ENCODE measurements around the gene ADAM11.
"Not testable (repeated sequence)": the region's sequence is repeated elsewhere in the genome, so short reads cannot be mapped to it uniquely, and the experiment has no call there.

The ADAM11 gene

GRCh38 chr17:44758414-44759085 is at the start of gene ADAM11:
TSS of gene ADAM11 (plus strand) at chr17:44758988. CDS start at chr17:44759200, 212 bp downstream.
- DNase-seq: no peak

- no peak for DNase-seq
Measured at GRCh38 chr17:44719444-44719843, 39.3 kb upstream of the ADAM11 start.

GRCh38 chr17:44722254-44722653 is 36.5 kb upstream of the ADAM11 start:
- no peak for DNase-seq

GRCh38 chr17:44726121-44726520 is 32.7 kb upstream of the ADAM11 start:
- DNase-seq: not testable (repeated sequence)

- DNase-seq: no peak
Measured at GRCh38 chr17:44733753-44734152, 25.0 kb upstream of the ADAM11 start.

- DNase-seq: no peak
Measured at GRCh38 chr17:44734272-44734671, 24.5 kb upstream of the ADAM11 start.

- DNase-seq: no peak
Measured at GRCh38 chr17:44736551-44737240, 22.1 kb upstream of the ADAM11 start.

GRCh38 chr17:44738214-44738906 is 20.4 kb upstream of the ADAM11 start:
- DNase-seq: no peak

GRCh38 chr17:44741316-44741715 is 17.5 kb upstream of the ADAM11 start:
- no peak for DNase-seq

- no peak for DNase-seq
Measured at GRCh38 chr17:44745301-44745700, 13.5 kb upstream of the ADAM11 start.

GRCh38 chr17:44745738-44746137 is 13.1 kb upstream of the ADAM11 start:
- not testable (repeated sequence) for DNase-seq

- DNase-seq: no peak
Measured at GRCh38 chr17:44747566-44747965, 11.2 kb upstream of the ADAM11 start.

- DNase-seq: no peak
Measured at GRCh38 chr17:44749076-44749979, 9.5 kb upstream of the ADAM11 start.

- DNase-seq: no peak
Measured at GRCh38 chr17:44749980-44750318, 8.8 kb upstream of the ADAM11 start.

GRCh38 chr17:44751331-44751730 is 7.5 kb upstream of the ADAM11 start:
- DNase-seq: no peak

- no peak for DNase-seq
Measured at GRCh38 chr17:44751806-44752205, 7.0 kb upstream of the ADAM11 start.

GRCh38 chr17:44752953-44753861 is 5.6 kb upstream of the ADAM11 start:
- no peak for DNase-seq

GRCh38 chr17:44754276-44754675 is 4.5 kb upstream of the ADAM11 start:
- DNase-seq: no peak

GRCh38 chr17:44755180-44755579 is 3.6 kb upstream of the ADAM11 start:
- not testable (repeated sequence) for DNase-seq

GRCh38 chr17:44757045-44757917 is 1.5 kb upstream of the ADAM11 start:
- DNase-seq: no peak

- no peak for DNase-seq
Measured at GRCh38 chr17:44757918-44758413, 822 bp upstream of the ADAM11 start.

All from NCI-H1436 (cell line).